SU-DHL-6 (cell line): ENCODE measurements around the gene PADI2.

Experiments
- CTCF ChIP-seq: fragments of 200-600 bp; sonication (generic); IDR thresholded peaks from one replicate; pipeline ENCODE4 v1.5.1; 2017; ENCODE audit warnings: antibody characterized with exemption, mild to moderate bottlenecking, low read length, moderate library complexity; ENCODE audit not compliant: insufficient read depth, poor library complexity, severe bottlenecking
- EZH2phosphoT487 ChIP-seq: fragments of 200-600 bp; sonication (generic), shearing (Covaris generic); conservative IDR thresholded peaks from 2 replicates; pipeline ENCODE4 v1.6.1; 2018; ENCODE audit warnings: mild to moderate bottlenecking, antibody characterized with exemption, low read length, moderate library complexity, mixed read lengths

GRCh38 chr1:17078991-17079868 lies 40.0 kb downstream of the PADI2 start:
- TF ChIP-seq CTCF (no peak), EZH2phosphoT487 (no peak)
